ENCODE measurements around the gene OPN1MW.
"Not testable (repeated sequence)": the region's sequence is repeated elsewhere in the genome, so short reads cannot be mapped to it uniquely, and the experiment has no call there.

GRCh38 chrX:154157207-154157606 lies 25.2 kb upstream of the OPN1MW start:
- TF ChIP-seq RNF2 (IDR thresholded peaks at IDR 0.05; ENCODE audit: borderline replicate concordance, low read depth, low read length, missing control alignments, poor library complexity, severe bottlenecking); MAX (IDR thresholded peaks at IDR 0.05); SIN3A (conservative IDR thresholded peaks at IDR 0.05 in 1 of 2, IDR thresholded peaks at IDR 0.05 in 1 of 2; ENCODE audit: low read depth in 1 of 2, low read length in 2 of 2); NANOG (IDR thresholded peaks at IDR 0.05; ENCODE audit: insufficient read depth, low read depth, low read length, poor library complexity, severe bottlenecking); EZH2 (IDR thresholded peaks at IDR 0.05; ENCODE audit: low read depth, low read length, severe bottlenecking); CTCF (IDR thresholded peaks at IDR 0.05; ENCODE audit: control extremely low read depth in 1 of 3, insufficient read depth in 1 of 3, low read depth in 1 of 3, low read length in 3 of 3): not testable (repeated sequence)

Measured in H1 (cell line).